Erythroblast (primary cell): ENCODE results near the gene ADARB1.

Source experiments
- GATA1 ChIP-seq: IDR thresholded peaks from 2 replicates; pipeline ENCODE4 v1.6.1; 2011; ENCODE audit warnings: low read depth, mild to moderate bottlenecking, control low read depth, low read length, moderate library complexity
- POLR2A ChIP-seq: IDR thresholded peaks from 2 replicates; pipeline ENCODE4 v1.6.1; 2011; ENCODE audit warnings: mild to moderate bottlenecking, low read length

DNA sequence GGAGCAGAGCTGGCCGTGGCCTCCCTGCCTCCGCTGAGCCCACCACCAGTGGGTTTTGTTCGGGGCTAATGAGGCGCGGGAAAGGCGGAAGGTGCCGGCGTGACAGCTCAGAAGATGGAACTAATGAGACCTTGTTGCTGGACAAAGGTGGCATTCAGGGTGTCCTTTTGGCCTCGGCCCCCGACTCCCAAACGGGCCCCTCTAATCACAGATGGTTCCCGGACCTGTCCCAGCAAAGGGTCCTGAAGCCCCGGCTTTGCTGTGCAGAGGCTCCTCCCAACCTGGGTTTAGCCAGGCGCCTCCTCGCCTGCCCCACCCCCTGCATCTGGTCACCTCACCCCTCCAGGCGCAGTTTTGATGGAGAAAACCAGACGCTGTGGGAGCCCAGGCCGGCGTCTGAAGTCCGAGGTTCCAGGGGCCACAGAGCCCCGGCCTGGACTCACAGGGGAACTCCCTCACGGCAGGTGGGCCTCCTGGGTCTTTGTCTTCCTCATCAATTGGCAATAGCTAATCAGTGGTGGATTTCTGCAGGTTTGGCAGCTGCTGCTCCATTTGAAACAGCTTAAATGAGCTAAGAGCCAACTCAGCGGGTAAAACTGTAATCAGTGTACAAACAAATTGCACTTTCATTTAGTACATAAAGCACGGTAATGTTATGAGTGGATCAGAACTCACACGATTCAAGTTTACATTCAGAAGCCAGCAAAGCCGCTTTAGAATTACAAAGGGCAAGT lies 44.3 kb upstream of the ADARB1 start:
- no peak for TF ChIP-seq POLR2A
- no peak for TF ChIP-seq GATA1
